OCI-M2 (cell line): ENCODE measurements around the gene NHLRC4.

ENCODE experiments used
- DNase-seq: peaks from one replicate; lab custom pipeline; 2025; ENCODE audit not compliant: unreplicated experiment; lab: John Stamatoyannopoulos, UW

Gene NHLRC4

DNA sequence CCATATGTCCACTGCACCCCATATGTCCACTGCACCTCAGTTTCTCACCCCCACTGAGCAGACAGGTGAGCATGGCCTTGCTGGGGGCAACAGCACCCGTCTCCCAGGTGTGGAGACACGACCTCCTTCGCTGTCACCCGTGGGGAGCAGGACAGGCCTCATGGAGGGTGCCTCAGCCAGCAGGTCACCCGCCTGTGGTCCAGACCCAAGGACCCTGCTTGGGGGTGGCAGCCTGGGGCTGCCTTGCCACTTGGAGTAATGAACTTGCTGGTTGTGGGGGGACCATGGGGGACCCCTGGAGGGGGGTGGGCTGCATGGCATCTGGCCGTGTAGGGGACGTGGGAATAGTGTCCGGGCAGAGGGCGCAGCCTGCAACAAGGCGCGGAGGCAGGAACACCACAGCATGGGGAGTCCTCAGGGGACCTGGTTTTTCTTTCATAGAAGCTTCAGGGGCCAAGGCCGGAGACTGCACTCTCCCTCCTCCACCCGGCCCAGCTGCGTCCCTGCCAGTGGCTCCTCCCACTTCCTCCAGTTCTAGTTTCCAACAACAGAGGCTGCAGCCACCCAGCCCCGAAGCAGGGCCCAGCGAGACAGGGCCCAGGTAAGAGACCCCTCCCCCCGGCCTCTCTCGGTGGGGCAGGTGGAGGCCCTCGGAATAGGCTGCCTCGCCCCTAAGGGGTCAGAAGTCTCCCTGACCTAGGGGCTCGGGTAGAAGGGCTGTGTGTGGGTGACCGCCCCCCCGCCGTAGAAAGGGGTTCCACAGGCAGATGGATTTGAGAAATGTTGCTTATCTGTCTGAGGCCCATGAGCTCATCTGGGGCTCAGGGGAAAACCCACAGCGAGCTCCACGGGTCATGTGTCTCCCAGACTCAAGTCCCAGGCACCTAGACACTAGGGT, at the start of gene NHLRC4:
Gene NHLRC4, plus strand, starts transcription at position 531 of the 898 bp plus-strand sequence. CDS start 1,043 bp downstream, outside the sequence.
- DNase-seq, result no peak

GRCh38 chr16:518858-519257, 47.9 kb upstream of the NHLRC4 start:
- no peak for DNase-seq

DNA sequence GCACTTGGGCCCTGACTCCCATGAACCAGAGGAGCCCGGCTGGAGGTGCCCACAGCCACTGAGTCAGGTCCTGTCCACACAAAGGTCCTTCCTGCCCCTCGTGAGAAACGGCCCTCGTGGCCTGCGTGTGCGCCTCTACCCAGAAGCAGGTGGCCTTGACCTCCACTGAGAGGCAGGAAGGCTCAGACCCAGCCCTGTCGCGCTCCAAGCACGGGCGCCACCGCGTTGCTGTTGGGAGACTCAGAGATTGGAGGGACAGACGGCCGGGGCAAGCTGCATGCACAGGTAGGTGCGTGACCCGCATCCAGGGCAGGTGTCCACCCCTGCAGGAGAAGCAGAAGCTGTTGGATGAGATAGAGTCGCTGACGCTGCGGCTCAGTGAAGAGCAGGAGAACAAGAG, 47.4 kb upstream of the NHLRC4 start:
- DNase-seq, result no peak

GRCh38 chr16:519841-520687, 46.7 kb upstream of the NHLRC4 start:
- DNase-seq, result no peak

- no peak for DNase-seq
These were observed 46.0 kb upstream of the NHLRC4 start for GRCh38 chr16:520847-521246.

DNA sequence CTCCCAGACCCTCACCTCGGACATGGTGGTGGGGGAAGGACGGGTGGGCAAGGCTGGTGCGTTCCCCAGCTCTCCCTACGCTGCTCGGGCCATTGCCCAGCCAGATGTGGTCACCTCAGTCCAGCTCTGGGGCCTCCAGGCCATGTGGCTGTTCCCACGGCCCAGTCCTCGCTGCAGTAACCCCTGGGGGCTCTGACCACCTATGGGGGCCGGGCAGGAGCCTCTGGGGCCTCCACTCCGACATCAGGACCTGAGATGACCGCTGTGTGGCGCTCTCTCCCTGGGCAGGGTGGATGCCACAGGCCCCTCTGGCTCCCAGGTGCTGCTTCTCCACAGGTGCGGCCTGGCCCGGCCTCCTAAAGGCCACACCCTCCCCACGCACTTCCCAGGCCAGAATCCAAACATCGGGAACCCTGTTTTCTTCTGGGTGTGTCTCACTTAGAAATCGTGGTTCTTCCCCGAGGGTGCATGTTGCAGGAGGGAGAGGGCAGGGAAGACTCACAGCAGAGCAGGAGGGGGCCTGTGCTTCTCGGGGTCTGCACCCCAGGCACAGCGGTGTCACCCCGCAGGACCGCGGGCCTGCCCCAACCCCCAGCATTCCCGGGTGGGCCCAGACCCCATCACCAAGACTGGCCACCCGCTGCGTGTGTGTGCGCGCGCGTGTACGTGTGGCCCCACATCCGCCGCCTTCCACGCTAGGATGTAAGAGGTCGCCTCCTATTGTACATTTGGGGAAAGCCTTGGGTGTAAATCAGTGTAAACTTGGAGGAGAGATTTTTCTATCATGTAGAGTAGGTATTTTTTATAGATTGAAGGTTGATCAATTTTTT, 45.2 kb upstream of the NHLRC4 start:
- DNase-seq, result no peak

DNA sequence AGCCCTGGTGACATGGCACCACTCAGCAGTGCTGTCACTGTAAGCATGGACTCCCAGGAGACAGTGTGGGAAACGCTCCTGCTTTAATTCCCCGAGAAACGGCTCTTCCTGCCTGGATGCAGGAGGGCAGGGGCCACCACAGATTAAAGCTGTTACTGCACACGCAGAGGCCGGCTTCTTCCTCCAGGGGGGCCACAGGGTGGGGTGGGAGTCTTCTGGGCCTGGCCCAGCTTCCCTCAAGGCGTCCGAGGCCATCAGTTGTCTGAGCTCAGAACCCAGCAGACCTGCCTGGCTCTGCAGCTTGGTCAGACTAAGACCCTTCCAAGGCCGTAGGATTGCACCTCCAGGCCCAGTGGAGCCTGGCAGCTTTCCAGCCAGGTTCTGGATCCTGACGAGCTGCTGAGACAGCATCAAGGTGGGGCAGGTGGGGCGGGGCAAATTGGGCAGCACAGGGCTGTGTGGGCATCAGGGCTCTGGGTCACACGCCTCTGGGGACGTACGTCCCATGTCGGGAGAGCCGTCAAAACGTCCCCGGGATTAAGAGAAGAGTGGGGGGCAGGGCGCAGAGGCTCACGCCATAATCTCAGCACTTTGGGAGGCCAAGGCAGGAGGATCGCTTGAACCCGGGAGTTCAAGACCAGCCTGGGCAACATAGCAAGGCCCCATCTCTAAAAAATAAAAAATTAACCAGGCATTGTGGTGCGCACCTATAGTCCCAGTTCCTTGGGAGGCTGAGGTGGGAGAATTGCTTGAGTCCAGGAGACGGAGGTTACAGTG, 44.3 kb upstream of the NHLRC4 start:
- no peak for DNase-seq

DNA sequence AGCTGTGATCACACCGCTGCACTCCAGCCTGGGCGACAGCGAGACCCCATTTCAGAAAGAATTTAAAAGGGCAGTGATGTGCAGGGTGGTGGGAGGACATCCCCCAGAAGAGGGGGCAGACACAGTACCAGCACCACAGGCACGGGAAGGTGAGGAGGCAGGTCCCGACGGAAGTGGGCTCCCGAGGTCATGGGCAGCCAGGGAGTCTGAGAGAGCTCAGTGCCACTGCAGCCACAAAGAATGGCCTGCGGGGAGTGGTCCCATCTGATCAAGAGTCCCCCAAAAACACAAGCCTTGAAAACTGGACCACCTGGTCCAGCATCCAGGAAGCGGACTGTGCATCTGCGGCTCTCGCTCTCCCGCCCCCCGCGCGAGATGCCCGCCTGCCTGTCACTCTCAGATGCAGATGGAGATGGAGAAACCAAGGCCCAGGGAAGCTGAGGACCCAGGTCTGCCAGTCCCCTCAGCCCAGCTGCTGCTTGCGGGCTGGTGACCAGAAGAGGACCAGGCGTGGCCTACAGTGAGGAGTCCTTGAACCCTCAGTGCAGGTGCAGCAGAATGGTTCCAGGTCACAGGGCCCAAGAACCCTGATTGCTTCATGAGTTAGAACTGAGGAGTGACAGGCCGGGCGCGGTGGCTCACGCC, 43.6 kb upstream of the NHLRC4 start:
- DNase-seq, result no peak

DNA sequence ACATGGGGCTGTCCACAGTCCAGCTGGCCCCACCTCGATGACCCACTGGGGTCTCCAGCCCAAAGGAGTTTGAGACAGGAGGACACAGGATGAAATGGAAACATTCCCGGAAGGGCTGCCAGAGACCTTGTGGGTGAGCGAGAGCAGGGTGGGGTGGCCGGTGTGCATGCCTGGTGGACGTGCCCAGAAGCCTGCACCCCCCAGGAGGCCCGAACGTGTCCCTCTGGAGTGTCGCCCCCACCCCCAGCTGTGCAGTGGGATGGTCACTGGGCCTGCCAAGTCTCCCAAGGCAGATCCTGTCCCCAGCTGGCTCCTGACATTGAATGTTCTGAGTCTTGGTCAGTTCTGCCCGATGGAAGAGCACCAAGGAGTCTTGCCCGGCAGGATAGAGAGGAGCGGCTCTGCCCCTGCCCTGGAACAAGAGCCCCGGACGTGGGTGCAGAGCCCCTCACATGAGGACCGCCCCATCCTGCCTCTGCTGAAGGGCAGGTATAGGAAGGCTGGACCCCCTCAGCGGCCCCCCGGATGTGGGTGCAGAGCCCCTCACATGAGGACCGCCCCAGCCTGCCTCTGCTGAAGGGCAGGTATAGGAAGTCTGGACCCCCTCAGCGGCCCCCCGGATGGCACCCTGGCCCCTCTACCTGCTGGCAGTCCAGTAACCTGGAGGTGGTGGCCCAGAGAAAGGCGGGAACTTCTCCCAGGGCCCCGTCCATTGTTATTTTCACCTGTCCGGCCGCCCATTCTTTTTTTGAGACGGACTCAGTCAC, 42.3 kb upstream of the NHLRC4 start:
- no peak for DNase-seq

DNA sequence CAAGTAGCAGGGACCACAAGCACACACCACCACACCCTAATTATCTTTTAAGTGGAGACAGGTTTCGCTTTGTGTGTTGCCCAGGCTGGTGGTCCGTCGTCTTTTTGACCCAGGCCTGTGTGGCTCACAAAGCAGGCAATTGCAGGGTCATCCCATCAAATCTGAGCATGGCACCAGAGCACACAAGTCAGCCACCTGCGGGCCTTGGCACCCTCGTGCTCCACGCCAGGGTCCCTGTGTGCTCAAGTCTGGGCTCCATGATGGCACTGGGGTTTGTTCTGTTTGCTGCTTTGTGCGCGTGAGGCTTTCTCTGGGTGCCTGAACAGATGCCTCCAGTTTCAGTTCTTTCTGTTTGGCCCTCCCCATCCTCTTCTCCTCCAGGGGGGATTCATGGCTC, 41.7 kb upstream of the NHLRC4 start:
- DNase-seq, result no peak

DNA sequence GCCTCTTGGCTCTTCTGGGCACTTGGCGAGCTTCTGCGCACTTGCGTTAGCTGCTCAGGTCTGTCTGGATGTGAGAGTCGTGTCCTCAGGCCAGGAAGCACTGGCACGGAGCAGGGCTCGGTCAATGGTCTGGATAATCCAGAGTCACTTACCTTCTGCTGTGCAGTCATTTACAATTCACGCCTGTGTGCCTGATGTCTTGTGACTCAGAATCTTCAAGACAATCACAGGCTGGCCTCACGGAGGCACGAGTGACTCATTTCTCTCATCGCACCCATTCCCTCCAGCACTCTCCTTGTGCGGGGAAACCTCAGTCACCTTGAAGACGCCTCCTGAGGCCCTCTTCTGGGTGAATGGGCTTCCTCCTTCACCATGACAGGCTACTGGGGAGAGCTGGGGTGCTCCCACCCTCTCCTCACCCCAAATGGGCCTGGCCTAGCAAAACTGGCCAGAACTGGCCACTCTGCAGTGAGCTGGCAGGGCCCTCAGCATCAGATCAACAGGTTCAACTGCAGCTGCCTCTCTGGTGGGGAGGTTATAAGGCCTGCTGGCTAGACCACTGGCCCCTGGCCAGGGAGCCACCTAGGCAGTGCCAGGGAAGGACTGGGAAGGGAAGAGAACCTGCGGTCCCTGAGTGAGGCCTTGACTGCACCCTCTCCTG, 41.2 kb upstream of the NHLRC4 start:
- no peak for DNase-seq

DNA sequence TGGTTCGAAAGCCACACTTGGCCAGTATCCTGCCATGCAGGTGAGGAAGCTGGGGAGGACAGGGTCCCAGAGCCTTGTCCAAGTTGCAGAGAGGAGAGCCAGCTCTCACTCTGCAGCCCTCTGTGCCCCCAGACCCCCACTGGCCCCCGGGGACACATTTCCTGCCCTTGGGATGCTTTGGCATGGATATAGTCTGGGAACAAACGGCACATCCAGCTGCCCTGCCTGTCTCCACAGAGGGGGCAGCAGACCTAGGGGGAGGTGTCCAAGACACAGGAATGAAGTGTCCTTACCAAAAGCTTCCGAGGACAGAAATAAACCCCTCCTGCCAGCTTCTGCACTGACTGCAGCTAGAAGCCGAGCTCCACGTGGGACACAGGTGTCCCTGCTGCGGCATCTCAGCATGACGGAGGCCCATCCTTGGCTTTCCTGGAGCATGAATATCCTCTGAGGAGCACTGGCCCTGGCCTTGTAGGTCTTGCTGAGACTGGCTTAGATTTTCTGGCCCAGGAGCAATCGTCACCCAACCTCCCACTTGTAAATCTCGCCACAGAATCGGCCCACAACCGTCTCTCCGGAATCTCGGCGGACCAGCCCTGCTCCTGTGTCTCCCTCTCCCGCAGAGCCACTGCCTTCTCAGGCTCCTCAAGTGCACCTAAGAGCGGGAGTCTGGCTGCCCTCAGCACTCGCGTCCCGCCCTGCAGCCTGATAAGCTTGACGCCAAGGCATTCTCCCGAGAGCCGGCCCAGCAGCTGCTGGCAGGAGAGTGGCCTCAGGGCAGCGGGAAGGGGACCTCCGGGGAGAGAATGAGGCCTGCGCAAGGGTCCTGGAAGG, 40.4 kb upstream of the NHLRC4 start:
- no peak for DNase-seq

DNA sequence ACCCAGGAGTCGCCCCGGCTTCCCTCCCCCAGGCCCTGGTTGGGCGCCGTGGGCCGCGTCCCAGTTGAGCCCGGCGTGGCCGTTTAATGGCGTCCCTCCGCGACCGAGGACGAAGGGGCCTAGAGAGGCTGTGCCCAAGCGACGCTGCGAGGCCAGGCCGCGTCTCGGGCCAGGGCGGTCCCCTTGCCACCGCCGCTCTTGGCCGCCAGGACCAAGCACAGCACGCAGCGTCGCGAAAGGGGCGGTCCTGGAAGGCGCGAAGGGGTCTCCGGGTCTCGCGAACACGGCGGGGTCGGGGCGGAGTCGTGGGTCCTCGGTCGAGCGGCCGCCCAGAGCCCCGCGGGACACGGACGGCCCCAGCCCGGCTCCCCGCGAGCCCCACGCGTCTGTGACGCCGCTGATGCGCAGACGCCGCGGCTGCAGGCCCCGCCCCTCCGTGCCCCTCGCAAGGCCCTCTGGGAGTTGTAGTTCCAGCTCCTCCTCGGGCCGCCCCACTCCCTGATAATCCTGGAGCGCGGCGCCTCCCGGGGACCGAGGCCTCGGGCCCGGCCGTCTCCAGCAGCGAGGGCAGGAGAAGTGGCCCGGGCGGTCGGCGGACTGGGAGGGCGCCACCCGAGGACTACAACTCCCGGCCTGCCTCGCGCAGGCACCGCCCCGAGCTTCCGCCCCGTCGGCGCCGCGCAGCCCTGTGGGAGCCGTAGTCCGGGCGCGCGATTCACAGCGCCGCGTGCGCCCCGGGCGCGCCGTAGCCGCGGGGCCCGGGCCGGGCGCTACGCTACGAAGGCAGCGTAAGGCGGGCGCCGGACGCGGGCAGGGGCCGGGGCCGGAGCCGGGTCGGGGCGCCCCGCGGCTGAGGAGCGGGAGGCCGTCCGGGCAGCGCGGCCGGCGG, 39.5 kb upstream of the NHLRC4 start, which contains the start of gene CAPN15:
Gene CAPN15, plus strand, starts transcription at position 698 of the 889 bp plus-strand sequence. CDS start 19,127 bp downstream, outside the sequence.
- DNase-seq, result no peak

DNA sequence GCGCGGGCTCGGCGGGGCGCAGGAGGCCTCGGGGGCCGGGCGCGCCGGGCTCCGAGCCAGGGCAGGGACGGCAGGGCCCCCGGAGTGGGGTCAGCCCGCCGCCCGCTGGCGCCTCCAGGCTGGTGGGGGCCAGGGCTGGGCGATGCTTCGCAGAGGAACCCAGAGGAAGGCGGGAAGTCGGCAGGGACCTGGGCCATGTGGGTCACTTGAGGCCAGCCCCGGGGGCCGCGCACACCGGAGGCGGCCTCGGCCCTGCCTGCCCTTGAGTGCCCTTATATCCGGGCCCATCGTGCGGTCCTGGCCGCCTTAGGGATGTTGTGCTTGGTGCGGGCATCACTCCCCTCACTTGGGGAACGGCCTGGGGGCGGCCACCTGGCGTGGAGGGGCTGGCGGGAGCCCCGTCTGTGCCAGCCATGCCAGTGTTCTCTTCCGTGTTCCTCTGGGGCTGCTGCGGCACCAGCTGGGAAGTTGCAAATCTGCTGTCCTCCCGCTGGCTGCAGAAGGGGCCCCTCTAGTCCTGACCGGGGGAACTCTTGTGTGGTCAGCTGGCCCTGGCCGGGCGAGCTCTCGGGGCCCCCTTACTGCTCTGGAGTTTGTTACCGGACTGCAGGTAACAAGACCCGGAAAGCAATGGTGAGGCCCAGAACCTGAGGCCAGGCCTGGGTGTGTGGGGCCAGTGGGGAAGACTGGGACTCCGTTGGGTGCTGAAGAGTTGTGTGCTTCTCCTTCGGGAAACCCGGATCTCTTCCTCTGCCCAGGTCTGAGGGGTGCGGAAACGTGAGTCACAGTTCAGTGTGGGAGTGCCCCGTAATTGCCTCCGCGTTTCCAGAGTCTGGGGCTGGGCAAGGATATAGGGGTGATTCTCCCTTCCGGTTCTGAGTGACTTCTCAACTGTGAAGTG, 38.4 kb upstream of the NHLRC4 start:
- DNase-seq, result no peak

GRCh38 chr16:529012-529575, 37.7 kb upstream of the NHLRC4 start:
- no peak for DNase-seq
